ENCODE data around the gene VCL. TPM values are rescaled to one million over a fixed set of nuclear protein-coding genes. Genes with fewer than 3 reads are reported as not detected.

Gene VCL
- total and polyA plus RNA-seq, 8 donors, result 90.6 to 195 (median 98.2) TPM

GRCh38 chr10:74088722-74089121 is 90.8 kb downstream of the VCL start:
- DNase-seq (peak in 2 of 4 donors; percentile 54 to 72), ATAC-seq (no peak)
- no peak for TF ChIP-seq CTCF (IDR thresholded peaks at IDR 0.05)
- no peaks in the 10 kb centered on the region for H3K9me3 ChIP-seq
- H3K27ac ChIP-seq, result no peak overlapping the region
- H3K36me3 ChIP-seq, result peaks cover 0 to 89% of the 10 kb centered on the region in 2 donors
- no peaks in the 10 kb centered on the region for H3K4me1 ChIP-seq
- intact Hi-C loops (cut with DNase I), result no loop called here
- no peak overlapping the region for H3K4me3 ChIP-seq
- no peaks in the 10 kb centered on the region for H3K27me3 ChIP-seq

DNA sequence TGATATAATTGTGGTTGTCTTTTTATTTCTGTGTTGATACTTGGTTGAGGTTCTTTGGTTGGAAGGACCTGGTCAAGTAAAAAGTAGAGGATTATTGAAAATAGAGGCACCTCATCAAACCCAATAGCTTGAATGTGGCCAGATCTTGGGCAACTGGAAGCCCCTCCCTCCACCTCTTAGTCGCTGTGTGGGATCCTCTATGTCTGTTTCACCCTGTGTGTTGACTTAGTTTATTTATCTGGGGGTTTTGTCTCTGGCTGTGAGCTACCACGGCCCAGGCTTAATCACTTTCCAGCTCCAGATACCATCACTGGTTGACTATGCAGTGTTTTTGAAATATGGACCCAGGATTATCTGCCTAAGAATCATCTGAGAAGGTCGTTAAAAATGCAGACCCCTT is 94.5 kb downstream of the VCL start:
- ATAC-seq (no peak), DNase-seq (no peak)
- Histone ChIP-seq H3K4me3 (no peak overlapping the region), H3K27ac (no peak overlapping the region), H3K9me3 (no peaks in the 10 kb centered on the region), H3K4me1 (no peaks in the 10 kb centered on the region), H3K36me3 (peaks cover 0 to 95% of the 10 kb centered on the region in 2 donors), H3K27me3 (no peaks in the 10 kb centered on the region)
- intact Hi-C loops (cut with DNase I), result no loop called here
- no peak for TF ChIP-seq CTCF (IDR thresholded peaks at IDR 0.05)

GRCh38 chr10:74093530-74094164 is 95.7 kb downstream of the VCL start:
- no peak for TF ChIP-seq CTCF (IDR thresholded peaks at IDR 0.05)
- H3K27ac ChIP-seq, result no peak overlapping the region
- H3K36me3 ChIP-seq, result peaks cover 0 to 100% of the 10 kb centered on the region in 2 donors
- H3K27me3 ChIP-seq, result no peaks in the 10 kb centered on the region
- intact Hi-C loops (cut with DNase I), result no loop called here
- no peaks in the 10 kb centered on the region for H3K4me1 ChIP-seq
- no peak overlapping the region for H3K4me3 ChIP-seq
- no peaks in the 10 kb centered on the region for H3K9me3 ChIP-seq
- no peak for DNase-seq
- no peak for ATAC-seq

GRCh38 chr10:74094231-74094630 is 96.3 kb downstream of the VCL start:
- no peaks in the 10 kb centered on the region for H3K4me1 ChIP-seq
- no peaks in the 10 kb centered on the region for H3K9me3 ChIP-seq
- no peaks in the 10 kb centered on the region for H3K27me3 ChIP-seq
- no peak overlapping the region for H3K27ac ChIP-seq
- ATAC-seq, result no peak
- DNase-seq, result no peak
- no peak overlapping the region for H3K4me3 ChIP-seq
- TF ChIP-seq CTCF (IDR thresholded peaks at IDR 0.05), result no peak
- H3K36me3 ChIP-seq, result peaks cover 0 to 100% of the 10 kb centered on the region in 2 donors
- intact Hi-C loops (cut with DNase I), result no loop called here

- ATAC-seq (no peak), DNase-seq (no peak)
- Histone ChIP-seq H3K9me3 (no peaks in the 10 kb centered on the region), H3K4me3 (no peak overlapping the region), H3K36me3 (peaks cover 0 to 100% of the 10 kb centered on the region in 2 donors), H3K27ac (no peak overlapping the region), H3K27me3 (no peaks in the 10 kb centered on the region), H3K4me1 (no peaks in the 10 kb centered on the region)
- intact Hi-C loops (cut with DNase I), result no loop called here
- no peak for TF ChIP-seq CTCF (IDR thresholded peaks at IDR 0.05)
Observed at GRCh38 chr10:74096777-74097176, 98.9 kb downstream of the VCL start.
